Stimulated activated CD8-positive, alpha-beta memory T cell treated with anti-CD3 and anti-CD28 coated beads, Interleukin-7, amount 100 ng/mL, for 24 hours (primary cell): Measurements from ENCODE around the gene MYO1D.

Experiments
- DNase-seq: peaks from one replicate; pipeline ENCODE4 v3.0.0-alpha.2; 2020; ENCODE audit warnings: low read depth

Gene MYO1D

DNA sequence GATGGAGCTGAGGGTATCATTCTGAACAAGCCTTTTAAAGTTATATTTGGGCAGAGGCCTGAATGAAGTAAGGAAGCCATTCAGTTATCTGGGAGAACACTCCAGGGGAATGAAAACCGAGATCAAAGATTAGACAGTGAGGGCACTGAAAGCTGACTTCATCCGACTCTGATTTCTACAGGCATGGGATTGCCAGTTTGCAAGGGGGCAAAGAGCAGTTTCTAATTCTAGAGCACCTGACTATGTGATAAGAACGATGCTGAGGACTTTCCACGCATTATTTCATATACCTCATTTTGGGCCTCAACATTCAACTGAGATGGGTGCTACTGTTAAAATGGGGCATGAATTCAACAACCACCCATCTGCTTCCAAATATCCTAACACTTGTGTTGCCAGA lies 254.4 kb downstream of the MYO1D start:
- DNase-seq, result no peak

GRCh38 chr17:32621612-32622312 lies 255.2 kb downstream of the MYO1D start:
- no peak for DNase-seq

GRCh38 chr17:32615326-32615725 lies 261.6 kb downstream of the MYO1D start:
- no peak for DNase-seq

- DNase-seq, result no peak
Measured at GRCh38 chr17:32610943-32611342, 266.0 kb downstream of the MYO1D start.

DNA sequence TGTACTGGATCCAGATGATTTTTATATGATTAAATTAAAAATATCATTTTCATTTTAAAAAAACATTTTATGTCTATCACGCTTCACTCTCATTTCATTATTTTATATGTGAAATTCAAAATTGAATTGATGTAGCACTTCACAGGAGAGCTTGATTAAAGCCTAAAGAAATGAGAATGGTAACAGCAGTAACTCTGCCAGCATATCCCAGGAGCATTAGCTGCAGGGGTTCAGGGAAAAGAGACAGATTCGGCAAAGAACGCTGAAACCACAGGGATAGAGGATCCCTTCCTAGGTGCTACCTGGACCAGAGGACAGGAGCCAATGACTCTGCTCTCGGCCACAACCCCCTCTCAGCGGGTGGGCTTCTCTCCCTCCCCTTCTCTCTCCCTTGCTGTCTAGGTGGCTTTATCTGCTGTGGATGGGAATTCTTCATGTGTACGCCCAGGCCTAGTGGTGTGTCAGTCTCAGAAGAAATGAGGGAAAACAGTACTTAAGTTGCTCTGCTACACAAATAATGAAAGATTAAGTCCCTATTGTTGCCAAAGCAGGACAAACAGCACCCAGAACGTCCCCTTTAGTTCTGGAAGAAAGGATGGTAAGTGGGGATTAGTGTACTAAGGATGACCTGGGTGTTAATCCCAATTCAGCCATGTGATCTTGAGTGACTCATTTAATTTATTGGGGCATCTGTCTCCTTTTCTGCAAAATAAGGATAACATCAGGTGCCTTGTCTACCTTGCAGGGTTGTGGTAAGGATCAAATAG lies 266.9 kb downstream of the MYO1D start:
- DNase-seq, result no peak

- peak; percentile 31 for DNase-seq
Measured at GRCh38 chr17:32609085-32609484, 267.8 kb downstream of the MYO1D start.

- no peak for DNase-seq
Measured at GRCh38 chr17:32608267-32608666, 268.7 kb downstream of the MYO1D start.

GRCh38 chr17:32604966-32605365 lies 272.0 kb downstream of the MYO1D start:
- DNase-seq, result no peak

- DNase-seq, result no peak
Measured at GRCh38 chr17:32602396-32602795, 274.5 kb downstream of the MYO1D start.

DNA sequence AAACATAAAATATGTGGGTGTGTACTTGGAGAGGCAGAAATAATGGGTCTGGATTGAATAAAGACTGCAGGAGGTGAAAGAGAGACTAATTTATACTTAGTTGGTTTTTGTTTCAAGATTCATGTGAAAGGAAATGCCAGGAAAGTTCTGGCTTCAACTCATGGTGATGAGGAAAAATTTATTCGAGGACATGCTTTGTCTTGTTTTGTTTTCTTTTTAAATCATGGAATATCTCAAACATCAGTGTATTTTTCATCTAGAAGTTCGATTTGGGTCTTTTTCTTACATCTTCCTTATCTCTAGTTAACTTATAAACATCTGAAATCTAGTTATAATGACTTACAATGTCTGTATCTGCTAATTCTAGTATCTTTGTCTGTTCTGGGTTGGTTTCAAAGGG lies 275.1 kb downstream of the MYO1D start:
- DNase-seq, result no peak

DNA sequence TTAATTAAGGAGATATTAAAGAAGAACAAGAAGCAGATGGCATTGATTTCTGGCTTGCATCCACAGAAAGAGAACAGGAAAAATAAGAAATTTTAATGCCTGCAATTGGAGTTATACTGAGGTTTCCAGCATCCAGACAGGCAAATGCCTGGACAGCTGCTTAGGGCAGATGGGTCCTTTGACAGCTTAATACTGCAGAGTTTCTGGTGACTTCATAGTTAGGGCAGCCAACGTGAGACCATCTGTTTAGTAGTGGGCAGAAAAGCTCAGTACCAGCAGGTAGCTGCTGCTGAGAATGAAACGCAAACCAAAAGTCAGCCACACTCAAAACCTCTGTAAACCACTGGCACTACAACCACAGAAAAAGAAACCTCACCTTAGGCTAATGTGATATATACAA lies 280.3 kb downstream of the MYO1D start:
- DNase-seq, result no peak

DNA sequence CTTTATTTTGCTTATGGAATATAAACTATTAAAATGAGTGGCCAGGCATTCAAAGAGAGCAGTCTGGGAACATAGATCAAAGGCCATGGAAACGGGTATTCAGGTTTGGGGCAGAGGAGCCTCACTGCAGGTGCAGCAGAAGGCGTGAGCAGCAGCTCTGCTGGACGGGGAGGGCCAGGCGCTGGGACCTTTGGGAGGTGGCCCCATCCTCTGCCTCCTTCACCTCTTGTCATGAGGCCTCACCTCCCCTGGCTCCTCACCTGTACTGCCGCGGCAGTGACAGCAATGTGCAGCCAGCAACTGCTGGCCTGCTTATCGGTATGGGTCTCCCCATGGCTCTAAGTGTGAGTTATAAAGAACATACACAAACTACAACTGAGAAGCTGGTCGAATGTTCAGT lies 280.7 kb downstream of the MYO1D start:
- no peak for DNase-seq

- no peak for DNase-seq
Measured at GRCh38 chr17:32593003-32593402, 283.9 kb downstream of the MYO1D start.

- DNase-seq, result no peak
Measured at GRCh38 chr17:32591405-32591804, 285.5 kb downstream of the MYO1D start.

- DNase-seq, result no peak
Measured at GRCh38 chr17:32590974-32591373, 285.9 kb downstream of the MYO1D start.

DNA sequence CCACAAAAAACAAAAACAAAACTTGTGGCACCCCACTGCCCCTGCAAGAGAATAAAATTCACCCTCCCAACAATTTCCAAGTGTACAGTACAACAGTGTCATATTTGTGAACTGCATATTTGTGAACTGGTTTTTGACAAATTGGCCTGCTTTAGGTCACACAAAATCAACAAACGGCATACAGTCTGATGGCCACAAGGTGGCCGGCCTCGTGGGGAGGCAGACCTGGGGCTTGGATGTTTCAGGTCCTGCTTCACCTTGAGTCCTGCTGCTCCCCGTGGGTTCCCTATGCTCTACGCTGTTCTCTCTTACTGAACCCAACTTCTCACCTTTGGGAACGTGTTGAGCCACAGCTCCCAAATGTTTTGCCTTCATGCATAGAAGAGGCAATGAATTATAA lies 287.9 kb downstream of the MYO1D start:
- no peak for DNase-seq

- DNase-seq, result no peak
Measured at GRCh38 chr17:32588135-32588534, 288.8 kb downstream of the MYO1D start.

DNA sequence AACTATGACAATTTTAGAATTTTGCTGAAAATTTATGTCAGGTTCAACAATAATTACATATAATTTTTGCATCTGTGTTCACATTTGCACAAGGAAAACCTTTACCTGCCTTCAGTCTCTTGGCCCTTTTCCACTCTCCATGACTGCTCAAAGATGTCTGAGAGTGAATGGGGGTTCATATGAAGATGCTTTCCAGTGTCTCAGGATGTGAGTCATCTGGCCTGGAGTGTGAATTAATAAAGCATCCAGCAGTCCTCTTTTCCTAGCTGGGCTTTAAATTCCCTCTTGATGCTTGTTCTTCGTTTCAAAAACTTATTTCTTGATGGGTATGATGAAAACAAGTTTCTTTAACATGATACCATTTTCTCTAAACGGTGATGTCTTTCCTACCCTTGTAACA lies 290.3 kb downstream of the MYO1D start:
- DNase-seq, result no peak

GRCh38 chr17:32584792-32585191 lies 292.1 kb downstream of the MYO1D start:
- no peak for DNase-seq

DNA sequence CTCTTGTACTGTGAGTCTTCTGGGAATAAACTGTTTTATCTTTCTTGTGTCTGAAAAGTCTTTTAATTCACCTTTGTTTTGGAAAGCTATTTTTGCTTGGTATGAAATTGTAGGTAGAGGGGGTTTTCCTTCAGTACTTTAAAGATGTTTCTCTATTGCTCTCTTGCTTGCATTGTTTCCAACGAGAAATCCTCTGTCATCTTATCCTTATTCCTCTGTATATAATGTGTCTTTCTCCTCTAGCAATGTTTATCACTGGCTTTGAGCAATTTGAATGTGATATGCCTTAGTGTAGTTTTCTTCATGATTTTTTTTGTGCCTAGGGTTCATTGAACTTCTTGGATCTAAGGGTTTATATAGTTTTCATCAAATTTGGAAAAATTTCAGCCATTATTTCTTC lies 293.9 kb downstream of the MYO1D start:
- DNase-seq, result no peak

- DNase-seq, result no peak
Measured at GRCh38 chr17:32575852-32576251, 301.1 kb downstream of the MYO1D start.

DNA sequence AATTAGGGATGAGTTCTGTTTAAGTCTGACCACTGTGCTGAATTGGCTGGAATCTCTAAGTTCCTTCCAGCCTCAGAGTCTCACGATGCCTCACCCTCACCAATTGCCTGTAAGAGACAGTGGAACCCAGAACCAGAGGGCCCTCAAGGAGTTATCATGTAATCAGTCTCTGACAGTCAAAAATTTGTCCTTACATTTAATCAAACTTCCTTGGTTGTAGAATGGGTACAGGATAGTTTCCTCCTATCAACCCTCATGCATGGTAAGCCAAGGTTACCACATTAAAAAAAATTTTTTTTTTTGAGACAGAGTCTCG lies 306.9 kb downstream of the MYO1D start:
- no peak for DNase-seq

DNA sequence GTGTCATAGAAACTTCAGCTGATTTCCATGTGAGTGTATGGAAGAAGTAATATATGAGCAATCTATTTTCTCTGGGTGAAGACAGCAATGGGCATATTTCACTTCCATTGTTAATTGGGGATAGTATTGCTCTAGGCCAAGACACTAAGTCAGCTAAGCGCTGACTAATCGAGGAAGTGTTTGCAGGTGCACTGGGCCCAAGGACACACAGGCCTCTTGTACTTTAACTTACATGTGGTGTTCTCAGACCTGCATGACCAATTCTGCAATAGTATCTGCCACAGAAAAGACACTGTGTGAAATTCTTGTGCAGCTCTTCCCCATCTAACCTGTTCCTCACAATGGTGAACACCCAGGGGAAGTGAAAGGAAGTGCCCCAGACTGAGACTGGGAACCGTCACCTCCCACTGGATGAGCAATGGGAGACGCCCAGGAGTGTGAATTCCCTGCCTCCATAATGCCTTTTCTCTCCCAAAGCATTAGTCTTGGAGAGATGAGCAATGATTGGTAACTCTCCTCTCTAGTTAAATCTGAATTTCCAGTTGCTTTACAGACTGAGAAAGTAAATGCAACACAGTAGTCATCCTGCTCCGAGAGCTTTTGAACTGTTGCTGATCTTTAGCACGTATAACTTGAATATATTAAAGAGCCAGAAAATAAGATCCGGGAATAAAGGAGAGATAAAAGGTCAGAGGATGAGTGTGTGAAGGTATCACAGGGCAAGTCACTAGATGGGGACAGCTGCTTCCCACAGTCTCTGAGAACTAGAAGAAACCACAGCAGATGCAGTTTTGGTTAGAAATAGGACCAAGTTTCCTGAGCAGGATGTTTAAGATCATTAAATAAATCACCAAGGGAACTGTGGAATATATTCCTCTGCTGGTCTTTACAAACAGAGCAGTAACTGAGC lies 307.5 kb downstream of the MYO1D start:
- DNase-seq, result no peak
